ENCODE measurements around the gene NUTM1. TPM values are rescaled to one million over a fixed set of nuclear protein-coding genes. Genes with fewer than 3 reads are reported as not detected.

The NUTM1 gene
- total RNA-seq: not detected in 2 replicates

GRCh38 chr15:34342737-34343575 lies at the start of gene NUTM1, which contains the start of gene NOP10:
NUTM1 (plus strand) TSS chr15:34343315; CDS start chr15:34343697, 382 bp downstream.
NOP10 (minus strand) TSS chr15:34343136; CDS start chr15:34343073, 63 bp downstream.
- peak; percentile 89 for DNase-seq
- ChIA-PET POLR2A (interaction anchor here (0.5 to 2.0 kb wide), 12 partner anchors 9 to 627 kb away, joined by 3 to 42 read pairs (median 7); partner anchors contain the start of genes AQR, KATNBL1 and LPCAT4), CTCF (interaction anchor here (0.7 to 2.9 kb wide), 12 partner anchors 9 to 245 kb away, joined by 3 to 32 read pairs (median 3); partner anchors contain the start of genes KATNBL1 and LPCAT4)
- TF ChIP-seq CTCF (IDR thresholded peaks at IDR 0.05): peak; percentile 57
- no peak within 1 kb of the TSS for H3K4me3 Mint-ChIP-seq
- peaks cover 25% of the 10 kb centered on the region for H3K4me1 Mint-ChIP-seq
- intact Hi-C loops (cut with micrococcal nuclease): loop anchor here (1.0 to 2.0 kb wide), 8 partner anchors 14 to 304 kb away; partner anchors contain the start of genes AVEN, LPCAT4 and PGBD4
- H3K9me3 Mint-ChIP-seq: no peaks in the 10 kb centered on the region
- H3K27ac Mint-ChIP-seq: peak within 1 kb of the TSS; percentile 74
- H3K27me3 Mint-ChIP-seq: no peaks in the 10 kb centered on the region
- peaks cover 27% of the 10 kb centered on the region for H3K36me3 Mint-ChIP-seq (ENCODE audit: low read depth)
- ATAC-seq (ENCODE audit: low read depth): peak; percentile 90

- POLR2A ChIA-PET: interaction anchor here (0.5 to 0.8 kb wide), 3 partner anchors 12 to 290 kb away, joined by 3 read pairs; no protein-coding TSS in a partner anchor
- CTCF ChIA-PET: no interaction called here
- ATAC-seq (ENCODE audit: low read depth) (no peak), DNase-seq (no peak)
- Mint-ChIP-seq H3K9me3 (no peaks in the 10 kb centered on the region), H3K27me3 (no peaks in the 10 kb centered on the region), H3K36me3 (ENCODE audit: low read depth) (peaks cover 28% of the 10 kb centered on the region), H3K4me3 (no peak overlapping the region), H3K27ac (no peak overlapping the region), H3K4me1 (peaks cover 44% of the 10 kb centered on the region)
- intact Hi-C loops (cut with micrococcal nuclease): no loop called here
- TF ChIP-seq CTCF (IDR thresholded peaks at IDR 0.05): no peak
Measured at GRCh38 chr15:34297059-34297458, 46.1 kb upstream of the NUTM1 start.

DNA sequence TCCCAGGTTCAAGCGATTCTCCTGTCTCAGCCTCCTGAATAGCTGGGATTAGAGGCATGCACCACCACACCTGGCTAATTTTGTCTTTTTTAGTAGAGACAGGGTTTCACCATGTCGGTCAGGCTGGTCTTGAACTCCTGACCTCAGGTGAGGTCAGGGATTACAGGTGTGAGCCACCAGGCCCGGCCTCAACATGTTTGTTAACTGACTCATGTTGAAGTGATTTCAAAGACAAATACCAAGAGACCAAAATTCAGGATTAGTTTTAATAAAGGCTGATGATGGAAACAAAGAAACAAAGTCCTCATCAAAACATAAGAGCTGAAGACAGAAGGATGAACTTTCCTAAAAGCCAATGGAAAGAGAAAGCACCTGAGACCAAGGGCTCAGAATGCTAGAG lies 42.1 kb upstream of the NUTM1 start:
- peaks cover 61% of the 10 kb centered on the region for H3K4me1 Mint-ChIP-seq
- CTCF ChIA-PET: no interaction called here

DNA sequence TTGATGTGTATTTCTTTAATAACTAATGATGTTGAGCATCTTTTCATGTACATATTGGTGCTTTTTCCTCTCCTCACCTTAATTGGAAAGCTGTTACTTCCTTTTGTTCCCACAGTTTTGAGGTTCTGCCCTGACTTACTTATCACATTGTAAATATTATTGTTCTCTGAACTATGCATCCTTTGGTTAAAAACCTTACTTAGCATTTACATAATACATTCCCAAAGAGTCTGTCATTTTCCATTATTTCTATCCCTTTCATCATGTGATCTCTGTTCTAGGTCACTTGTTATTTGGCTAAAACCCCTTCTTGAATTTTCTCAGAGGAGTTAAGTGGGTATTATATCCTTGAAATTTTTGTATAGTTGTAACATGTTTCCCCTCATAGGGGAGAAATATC lies 38.5 kb upstream of the NUTM1 start:
- Mint-ChIP-seq H3K27ac (peak overlapping the region; percentile 42), H3K9me3 (no peaks in the 10 kb centered on the region), H3K36me3 (ENCODE audit: low read depth) (peaks cover 45% of the 10 kb centered on the region), H3K27me3 (no peaks in the 10 kb centered on the region), H3K4me3 (no peak overlapping the region), H3K4me1 (peaks cover 50% of the 10 kb centered on the region)
- ChIA-PET CTCF (interaction anchor here (1.2 kb wide), 1 partner anchor 283 kb away, joined by 3 read pairs; no protein-coding TSS in a partner anchor), POLR2A (no interaction called here)
- no peak for ATAC-seq (ENCODE audit: low read depth)
- TF ChIP-seq CTCF (IDR thresholded peaks at IDR 0.05): no peak
- DNase-seq: no peak
- intact Hi-C loops (cut with micrococcal nuclease): loop anchor here (5.0 kb wide), 1 partner anchor 37 kb away; no protein-coding TSS in a partner anchor

More for the DNA sequence above, 42.1 kb upstream of the NUTM1 start:
- Mint-ChIP-seq H3K27ac (no peak overlapping the region), H3K9me3 (no peaks in the 10 kb centered on the region), H3K4me3 (no peak overlapping the region), H3K27me3 (no peaks in the 10 kb centered on the region), H3K36me3 (ENCODE audit: low read depth) (peaks cover 27% of the 10 kb centered on the region)
- intact Hi-C loops (cut with micrococcal nuclease): loop anchor here (5.0 kb wide), 1 partner anchor 34 kb away; no protein-coding TSS in a partner anchor
- DNase-seq (no peak), ATAC-seq (ENCODE audit: low read depth) (no peak)
- no peak for TF ChIP-seq CTCF (IDR thresholded peaks at IDR 0.05)
- POLR2A ChIA-PET: no interaction called here

DNA sequence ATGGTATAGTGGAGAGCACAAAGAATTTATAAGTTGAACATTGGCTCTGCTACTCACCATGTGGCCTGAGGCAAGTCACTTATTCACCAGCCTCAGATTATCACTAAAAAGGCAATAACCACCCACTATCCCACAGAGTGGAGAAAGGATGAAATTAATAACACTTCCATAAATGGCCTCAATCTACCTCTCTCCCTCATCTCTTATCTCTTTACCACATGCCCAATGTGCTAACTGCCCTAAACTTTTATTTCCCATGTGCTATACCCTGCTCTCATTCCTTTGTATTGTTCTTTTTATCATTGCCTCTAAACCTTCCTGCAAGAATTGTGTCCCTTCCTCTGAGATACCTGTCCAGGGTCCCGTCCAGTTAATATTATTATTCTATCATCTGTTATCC lies 31.6 kb upstream of the NUTM1 start:
- no peak overlapping the region for H3K27ac Mint-ChIP-seq

More for the DNA sequence above, 31.6 kb upstream of the NUTM1 start:
- no peaks in the 10 kb centered on the region for H3K27me3 Mint-ChIP-seq
- DNase-seq (no peak), ATAC-seq (ENCODE audit: low read depth) (no peak)
- ChIA-PET POLR2A (no interaction called here), CTCF (no interaction called here)
- peaks cover 43% of the 10 kb centered on the region for H3K4me1 Mint-ChIP-seq
- no peak overlapping the region for H3K4me3 Mint-ChIP-seq
- intact Hi-C loops (cut with micrococcal nuclease): no loop called here
- TF ChIP-seq CTCF (IDR thresholded peaks at IDR 0.05): no peak
- peaks cover 56% of the 10 kb centered on the region for H3K36me3 Mint-ChIP-seq (ENCODE audit: low read depth)
- H3K9me3 Mint-ChIP-seq: no peaks in the 10 kb centered on the region

Data from activated B cell treated with CpG ODN at 0.5 μM for 24 hours (primary cell).